HG02852 (cell line): Measurements from ENCODE around the gene C20orf144.
"Not testable (repeated sequence)": the region's sequence is repeated elsewhere in the genome, so short reads cannot be mapped to it uniquely, and the experiment has no call there.

ENCODE experiments used
- ATAC-seq: cut with Tn5 transposase; IDR thresholded peaks from one replicate; pipeline ENCODE4 v1.9.1; 2021; ENCODE audit warnings: mild to moderate bottlenecking, moderate library complexity; ENCODE audit not compliant: unreplicated experiment

C20orf144 gene

GRCh38 chr20:33693741-33694638 is 31.9 kb downstream of the C20orf144 start:
- ATAC-seq: no peak

GRCh38 chr20:33694639-33695012 is 32.5 kb downstream of the C20orf144 start:
- ATAC-seq: no peak

DNA sequence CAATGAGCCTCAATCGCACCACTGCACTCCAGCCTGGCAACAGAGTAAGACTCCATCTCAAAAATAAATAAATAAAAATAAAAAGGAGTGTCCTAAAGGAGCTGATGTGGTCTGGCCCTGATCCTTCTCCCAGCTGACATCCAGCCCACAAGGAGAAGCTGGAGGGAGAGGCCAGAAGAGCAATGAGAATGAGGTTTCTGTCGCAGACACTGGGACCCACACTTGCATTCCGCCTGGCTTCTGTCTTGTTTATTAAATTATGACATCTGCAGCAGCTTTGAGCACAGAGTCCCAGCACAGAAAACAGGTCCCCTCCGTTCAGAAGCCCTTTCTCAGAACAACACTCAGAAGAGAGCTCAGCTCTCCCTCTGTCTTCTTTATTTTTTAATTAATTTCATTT is 34.3 kb downstream of the C20orf144 start:
- ATAC-seq: no peak

DNA sequence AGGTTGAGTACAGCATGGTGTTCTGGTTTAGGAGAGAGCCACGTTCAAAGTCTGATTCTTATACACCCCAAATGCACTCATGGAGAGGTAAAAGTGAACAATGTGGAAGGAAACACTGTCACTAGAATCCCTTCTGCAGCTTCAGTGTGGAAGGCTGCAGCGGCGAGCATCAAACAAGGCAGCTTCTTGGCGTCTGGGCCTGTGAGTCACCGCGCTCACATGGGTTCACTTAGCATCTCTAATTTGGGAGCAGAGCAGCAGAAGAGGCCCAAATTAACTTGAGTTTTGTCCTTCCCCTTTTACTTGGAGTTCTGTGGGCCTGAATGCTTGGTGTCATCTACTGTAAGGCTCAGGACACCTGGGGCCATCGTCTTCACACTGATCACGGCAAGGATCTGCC is 35.0 kb downstream of the C20orf144 start:
- no peak for ATAC-seq

DNA sequence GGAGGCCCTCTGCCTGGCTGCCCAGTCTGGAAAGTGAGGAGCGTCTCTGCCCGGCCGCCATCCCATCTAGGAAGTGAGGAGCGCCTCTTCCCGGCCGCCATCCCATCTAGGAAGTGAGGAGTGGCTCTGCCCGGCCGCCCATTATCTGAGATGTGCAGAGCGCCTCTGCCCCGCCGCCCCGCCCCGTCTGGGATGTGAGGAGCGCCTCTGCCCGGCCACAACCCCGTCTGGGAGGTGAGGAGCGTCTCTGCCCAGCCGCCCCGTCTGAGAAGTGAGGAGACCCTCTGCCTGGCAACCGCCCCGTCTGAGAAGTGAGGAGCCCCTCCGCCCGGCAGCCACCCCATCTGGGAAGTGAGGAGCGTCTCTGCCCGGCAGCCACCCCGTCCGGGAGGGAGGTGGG is 36.8 kb downstream of the C20orf144 start:
- ATAC-seq: not testable (repeated sequence)

- not testable (repeated sequence) for ATAC-seq
Observed at GRCh38 chr20:33700696-33701441, 38.7 kb downstream of the C20orf144 start.

GRCh38 chr20:33701629-33702450 is 39.7 kb downstream of the C20orf144 start:
- no peak for ATAC-seq

- ATAC-seq: no peak
Observed at GRCh38 chr20:33702861-33703260, 40.7 kb downstream of the C20orf144 start.

DNA sequence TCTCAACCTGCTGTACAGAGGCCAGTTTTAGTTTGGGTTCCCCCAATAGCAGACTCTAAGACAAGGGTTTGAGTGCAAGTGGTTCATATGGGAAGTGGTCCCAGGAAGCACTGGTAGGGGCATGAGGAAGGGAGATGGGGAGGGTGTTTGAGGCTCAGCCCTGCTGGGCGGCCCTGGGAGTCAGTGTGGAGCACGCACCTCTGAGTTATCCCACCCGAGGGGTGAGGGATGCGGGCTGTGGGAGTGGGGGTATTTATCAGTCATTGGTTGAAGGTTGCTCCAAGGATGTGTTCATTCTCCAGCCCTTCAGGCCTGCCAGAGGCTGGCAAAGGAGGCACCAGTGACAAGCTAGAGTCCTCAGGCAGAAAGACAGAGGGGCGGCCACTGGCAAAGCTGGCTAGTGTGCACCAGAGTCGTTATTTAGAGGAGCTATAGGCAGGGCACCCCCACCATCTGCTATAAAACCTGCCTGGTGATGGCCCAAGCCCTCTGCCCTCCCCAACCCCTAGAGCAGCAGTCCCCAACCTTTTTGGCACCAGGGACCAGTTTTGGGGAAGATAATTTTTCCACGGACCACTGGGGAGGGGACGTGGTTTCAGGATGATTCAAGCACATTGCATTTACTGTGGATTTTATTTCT is 41.5 kb downstream of the C20orf144 start:
- ATAC-seq: no peak

GRCh38 chr20:33704197-33704924 is 42.2 kb downstream of the C20orf144 start:
- no peak for ATAC-seq

- ATAC-seq: no peak
Observed at GRCh38 chr20:33707668-33708067, 45.5 kb downstream of the C20orf144 start.

DNA sequence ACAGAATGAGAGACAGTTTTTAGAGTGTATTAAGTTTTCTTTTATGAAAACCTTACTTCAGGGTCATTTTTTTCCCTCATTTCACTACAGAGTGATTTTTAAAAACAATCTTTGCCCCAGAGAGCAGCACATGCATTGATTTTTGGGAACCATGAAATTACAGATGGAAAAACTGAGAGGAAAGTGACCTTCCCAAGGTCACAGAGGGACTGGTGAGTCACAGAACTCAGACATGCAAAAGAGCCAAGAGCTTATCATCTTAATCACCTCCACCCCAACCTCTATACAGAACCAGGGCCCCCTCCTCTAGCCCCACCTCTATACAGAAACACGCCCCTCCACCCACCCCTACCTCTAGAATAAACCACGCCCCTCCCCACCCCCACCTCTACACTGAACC is 47.3 kb downstream of the C20orf144 start:
- ATAC-seq: no peak

DNA sequence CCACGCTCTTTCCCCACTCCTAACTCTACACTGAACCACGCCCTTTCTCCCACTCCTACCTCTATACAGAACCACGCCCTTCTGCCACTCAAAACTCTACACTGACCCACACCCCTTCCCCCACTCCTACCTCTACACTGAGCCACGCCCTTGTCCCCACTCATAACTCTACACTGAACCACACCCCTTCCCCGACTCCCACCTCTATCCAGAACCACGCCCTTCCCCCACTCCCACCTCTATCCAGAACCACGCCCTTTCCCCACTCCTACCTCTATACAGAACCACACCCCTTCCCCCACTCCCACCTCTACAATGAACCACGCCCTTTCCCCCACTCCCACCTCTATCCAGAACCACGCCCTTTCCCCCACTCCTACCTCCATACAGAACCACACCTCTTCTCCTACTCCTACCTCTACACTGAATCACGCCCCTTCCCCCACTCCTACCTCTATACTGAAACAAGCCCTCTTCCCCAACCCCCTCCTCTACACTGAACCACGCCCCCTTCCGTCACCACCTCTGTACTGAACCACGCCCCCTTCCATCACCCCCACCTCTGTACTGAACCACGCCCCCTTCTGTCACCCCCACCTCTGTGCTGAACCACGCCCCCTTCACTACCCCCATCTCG is 47.9 kb downstream of the C20orf144 start:
- no peak for ATAC-seq

DNA sequence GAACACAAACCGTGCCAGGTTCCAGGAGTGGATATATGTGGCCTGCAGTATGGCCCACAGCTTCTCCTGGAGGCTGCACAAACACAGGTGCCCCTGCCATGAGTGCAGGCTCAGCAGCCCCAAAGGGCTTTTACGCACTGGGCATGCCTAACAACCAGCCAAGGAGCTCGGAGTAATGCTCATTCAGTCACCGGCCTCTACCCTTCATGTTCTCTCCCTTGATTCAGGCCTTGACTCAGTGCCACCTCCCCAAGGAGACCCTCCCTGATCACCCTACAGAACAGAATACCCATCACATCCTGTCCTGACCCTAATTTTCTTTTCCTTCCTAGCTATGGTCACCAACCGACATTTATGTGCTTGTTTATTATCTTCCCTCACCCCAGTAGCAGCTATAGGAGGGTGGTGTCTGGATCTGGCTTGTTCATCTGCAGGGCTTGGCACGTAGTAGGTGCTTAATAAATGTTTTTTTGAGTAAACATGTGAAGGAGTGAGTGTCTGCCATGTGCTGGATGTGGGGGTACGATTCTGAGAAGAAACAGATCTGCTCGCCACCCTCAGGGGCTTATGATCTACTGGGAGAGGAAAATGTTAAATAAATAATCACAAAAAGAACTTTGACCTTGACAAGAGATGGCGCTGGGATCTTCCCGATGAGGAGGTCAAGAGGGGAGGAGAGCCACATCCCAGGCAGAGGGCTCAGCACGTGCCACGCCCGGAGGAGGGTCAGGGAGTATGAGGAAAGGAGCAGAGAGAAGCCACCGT is 48.7 kb downstream of the C20orf144 start:
- ATAC-seq: no peak

GRCh38 chr20:33711446-33711738 is 49.3 kb downstream of the C20orf144 start:
- no peak for ATAC-seq
